ENCODE data around the gene PLA2G2C. TPM values are rescaled to one million over a fixed set of nuclear protein-coding genes. Genes with fewer than 3 reads are reported as not detected.

Gene PLA2G2C
- total RNA-seq, 1 donor: not detected

DNA sequence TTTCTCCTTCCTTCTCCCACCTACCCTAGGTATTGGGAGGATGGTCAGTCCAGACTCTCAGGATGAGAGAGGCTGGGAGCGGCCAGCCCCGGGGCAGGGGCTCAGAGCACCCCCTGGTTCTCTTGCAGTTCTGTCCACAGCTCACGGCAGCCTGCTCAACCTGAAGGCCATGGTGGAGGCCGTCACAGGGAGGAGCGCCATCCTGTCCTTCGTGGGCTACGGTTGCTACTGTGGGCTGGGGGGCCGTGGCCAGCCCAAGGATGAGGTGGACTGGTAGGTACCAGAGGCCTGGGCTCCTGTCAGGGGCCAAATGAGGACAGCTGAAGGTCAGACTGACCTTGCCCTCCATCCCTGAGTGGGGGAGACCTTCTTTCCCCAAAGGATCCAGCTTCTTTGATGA is 43.0 kb downstream of the PLA2G2C start:
- TF ChIP-seq, protein P1, sequence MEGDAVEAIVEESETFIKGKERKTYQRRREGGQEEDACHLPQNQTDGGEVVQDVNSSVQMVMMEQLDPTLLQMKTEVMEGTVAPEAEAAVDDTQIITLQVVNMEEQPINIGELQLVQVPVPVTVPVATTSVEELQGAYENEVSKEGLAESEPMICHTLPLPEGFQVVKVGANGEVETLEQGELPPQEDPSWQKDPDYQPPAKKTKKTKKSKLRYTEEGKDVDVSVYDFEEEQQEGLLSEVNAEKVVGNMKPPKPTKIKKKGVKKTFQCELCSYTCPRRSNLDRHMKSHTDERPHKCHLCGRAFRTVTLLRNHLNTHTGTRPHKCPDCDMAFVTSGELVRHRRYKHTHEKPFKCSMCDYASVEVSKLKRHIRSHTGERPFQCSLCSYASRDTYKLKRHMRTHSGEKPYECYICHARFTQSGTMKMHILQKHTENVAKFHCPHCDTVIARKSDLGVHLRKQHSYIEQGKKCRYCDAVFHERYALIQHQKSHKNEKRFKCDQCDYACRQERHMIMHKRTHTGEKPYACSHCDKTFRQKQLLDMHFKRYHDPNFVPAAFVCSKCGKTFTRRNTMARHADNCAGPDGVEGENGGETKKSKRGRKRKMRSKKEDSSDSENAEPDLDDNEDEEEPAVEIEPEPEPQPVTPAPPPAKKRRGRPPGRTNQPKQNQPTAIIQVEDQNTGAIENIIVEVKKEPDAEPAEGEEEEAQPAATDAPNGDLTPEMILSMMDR (IDR thresholded peaks at IDR 0.05; ENCODE audit: insufficient read depth, low read length): no peak
- DNase-seq (ENCODE audit: low read depth): no peak
- H3K4me3 ChIP-seq (ENCODE audit: low read depth, low read length): no peak overlapping the region

- no peak for DNase-seq (ENCODE audit: low read depth)
- no peak overlapping the region for H3K4me3 ChIP-seq (ENCODE audit: low read depth, low read length)
- TF ChIP-seq, protein P1 (IDR thresholded peaks at IDR 0.05; ENCODE audit: insufficient read depth, low read length): no peak
These were observed 44.2 kb downstream of the PLA2G2C start for GRCh38 chr1:20142001-20142710.

- TF ChIP-seq, protein P1 (IDR thresholded peaks at IDR 0.05; ENCODE audit: insufficient read depth, low read length): no peak
- DNase-seq (ENCODE audit: low read depth): no peak
- H3K4me3 ChIP-seq (ENCODE audit: low read depth, low read length): no peak overlapping the region
These were observed 44.9 kb downstream of the PLA2G2C start for GRCh38 chr1:20141466-20141865.

DNA sequence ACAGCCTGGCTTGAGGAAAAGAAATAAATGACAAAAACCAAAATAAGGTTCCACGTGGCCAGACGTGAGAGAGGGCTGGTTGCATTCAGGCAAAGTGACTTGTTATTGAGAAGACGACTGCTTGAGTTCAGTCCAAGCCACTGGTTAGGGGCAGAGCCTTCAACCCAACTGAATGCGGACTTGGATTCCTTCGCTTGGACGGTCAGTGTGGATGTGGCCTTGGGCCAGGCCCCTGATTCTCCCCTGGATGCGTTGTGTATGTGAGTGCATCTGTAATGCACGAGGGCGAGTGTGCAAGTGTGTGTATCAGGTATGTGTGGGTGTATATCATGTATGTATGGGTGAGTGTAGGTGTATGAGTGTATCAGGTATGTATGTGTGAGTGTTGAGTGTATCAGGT is 45.3 kb downstream of the PLA2G2C start:
- no peak for DNase-seq (ENCODE audit: low read depth)
- no peak overlapping the region for H3K4me3 ChIP-seq (ENCODE audit: low read depth, low read length)
- TF ChIP-seq, protein P1 (IDR thresholded peaks at IDR 0.05; ENCODE audit: insufficient read depth, low read length): no peak

DNA sequence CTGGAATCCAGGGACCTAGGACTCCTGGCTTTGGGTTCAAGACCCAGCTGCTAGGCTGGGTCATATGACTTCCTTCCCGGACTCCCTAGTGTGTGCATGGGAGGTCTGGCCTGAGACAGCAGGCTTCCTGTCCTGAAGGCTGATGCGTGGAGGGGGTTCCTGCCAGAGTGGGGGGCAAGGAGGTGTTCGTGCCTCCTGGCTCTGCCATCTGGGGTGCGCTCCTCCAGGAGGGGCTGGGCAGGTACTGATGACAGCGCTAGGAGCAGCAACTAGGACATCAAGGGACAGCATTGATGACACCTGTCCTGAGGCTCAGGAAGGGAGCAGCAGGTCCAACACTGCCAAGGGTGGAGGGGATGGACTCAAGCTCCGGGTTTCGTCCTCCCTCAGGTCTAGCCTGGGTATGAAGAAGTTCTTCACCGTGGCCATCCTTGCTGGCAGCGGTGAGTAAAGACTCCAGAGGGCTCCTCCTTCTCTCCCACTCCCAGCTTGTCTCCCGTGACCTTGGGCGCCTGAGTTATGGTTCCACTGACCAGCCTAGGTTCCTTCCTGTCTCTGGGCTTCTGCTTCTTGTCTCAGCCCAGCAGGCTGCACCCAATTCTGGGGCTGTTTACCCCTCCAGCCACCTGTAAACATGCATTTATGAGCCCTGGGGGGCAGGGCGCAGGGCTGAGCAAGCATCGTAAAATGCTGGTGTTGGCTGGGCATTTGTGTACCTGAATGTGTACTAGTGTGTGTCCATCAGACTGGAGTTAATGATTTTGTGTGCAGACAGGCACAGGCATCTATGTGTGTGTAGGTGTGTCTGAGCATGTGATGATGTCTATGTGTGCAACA is 46.3 kb downstream of the PLA2G2C start:
- TF ChIP-seq, protein P1 (IDR thresholded peaks at IDR 0.05; ENCODE audit: insufficient read depth, low read length): no peak
- no peak for DNase-seq (ENCODE audit: low read depth)
- H3K4me3 ChIP-seq (ENCODE audit: low read depth, low read length): no peak overlapping the region

GRCh38 chr1:20138961-20139550 is 47.3 kb downstream of the PLA2G2C start, which contains the start of gene PLA2G2F:
Gene PLA2G2F (plus strand): TSS chr1:20139323. CDS start chr1:20139428, 105 bp downstream.
- H3K4me3 ChIP-seq (ENCODE audit: low read depth, low read length): no peak within 1 kb of the TSS
- no peak for DNase-seq (ENCODE audit: low read depth)
- TF ChIP-seq, protein P1 (IDR thresholded peaks at IDR 0.05; ENCODE audit: insufficient read depth, low read length): no peak
